NCI-H2107 treated with DMSO at 0.1 percent for 48 hours (cell line): ENCODE data around the gene UPF3B.
"Not testable (repeated sequence)": the region's sequence is repeated elsewhere in the genome, so short reads cannot be mapped to it uniquely, and the experiment has no call there.

Experiments
- DNase-seq: peaks from one replicate; lab custom pipeline; 2025; ENCODE audit not compliant: unreplicated experiment; lab: John Stamatoyannopoulos, UW

UPF3B gene

GRCh38 chrX:119826399-119826959 lies 26.3 kb downstream of the UPF3B start:
- DNase-seq: no peak

- DNase-seq: not testable (repeated sequence)
These were observed 28.5 kb downstream of the UPF3B start for GRCh38 chrX:119824221-119824620.

GRCh38 chrX:119821703-119822102 lies 31.1 kb downstream of the UPF3B start:
- not testable (repeated sequence) for DNase-seq

- no peak for DNase-seq
These were observed 35.6 kb downstream of the UPF3B start for GRCh38 chrX:119817130-119817690.

GRCh38 chrX:119816300-119816699 lies 36.5 kb downstream of the UPF3B start:
- DNase-seq: no peak

GRCh38 chrX:119809185-119809666 lies 43.5 kb downstream of the UPF3B start:
- no peak for DNase-seq

GRCh38 chrX:119808461-119808860 lies 44.3 kb downstream of the UPF3B start:
- DNase-seq: not testable (repeated sequence)

GRCh38 chrX:119802546-119802945 lies 50.2 kb downstream of the UPF3B start:
- no peak for DNase-seq

- DNase-seq: no peak
These were observed 51.2 kb downstream of the UPF3B start for GRCh38 chrX:119801253-119802221.

GRCh38 chrX:119791437-119792231 lies 61.1 kb downstream of the UPF3B start, which contains the start of gene RPL39:
Gene RPL39 (minus strand): TSS chrX:119791630. CDS start chrX:119791576, 54 bp downstream.
- DNase-seq: peak; percentile 85

GRCh38 chrX:119790977-119791436 lies 61.8 kb downstream of the UPF3B start:
- peak; percentile 37 for DNase-seq

- DNase-seq: no peak
These were observed 67.9 kb downstream of the UPF3B start for GRCh38 chrX:119784747-119785446.
